ENCODE results near the gene WEE1.

The WEE1 gene

DNA sequence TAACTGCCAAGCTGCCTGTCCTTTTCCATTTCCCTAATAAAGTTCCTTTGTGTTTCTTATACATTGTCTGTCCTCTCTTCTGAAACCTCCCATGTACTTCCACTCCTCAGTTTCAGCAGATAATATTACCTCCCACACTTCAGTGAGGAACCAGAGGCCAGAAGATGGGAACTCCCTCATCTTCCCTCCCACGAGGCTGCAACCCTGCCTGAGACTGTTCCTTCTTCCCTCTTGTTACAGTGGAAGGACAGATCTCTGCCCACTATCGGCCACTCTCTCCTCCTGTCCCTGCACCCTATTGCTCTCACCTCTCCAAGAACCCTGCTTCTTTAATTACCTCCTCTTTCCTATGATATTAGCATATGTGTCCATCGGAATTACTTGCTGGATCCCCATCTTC is 52.3 kb downstream of the WEE1 start:
- DNase-seq: no peak

DNA sequence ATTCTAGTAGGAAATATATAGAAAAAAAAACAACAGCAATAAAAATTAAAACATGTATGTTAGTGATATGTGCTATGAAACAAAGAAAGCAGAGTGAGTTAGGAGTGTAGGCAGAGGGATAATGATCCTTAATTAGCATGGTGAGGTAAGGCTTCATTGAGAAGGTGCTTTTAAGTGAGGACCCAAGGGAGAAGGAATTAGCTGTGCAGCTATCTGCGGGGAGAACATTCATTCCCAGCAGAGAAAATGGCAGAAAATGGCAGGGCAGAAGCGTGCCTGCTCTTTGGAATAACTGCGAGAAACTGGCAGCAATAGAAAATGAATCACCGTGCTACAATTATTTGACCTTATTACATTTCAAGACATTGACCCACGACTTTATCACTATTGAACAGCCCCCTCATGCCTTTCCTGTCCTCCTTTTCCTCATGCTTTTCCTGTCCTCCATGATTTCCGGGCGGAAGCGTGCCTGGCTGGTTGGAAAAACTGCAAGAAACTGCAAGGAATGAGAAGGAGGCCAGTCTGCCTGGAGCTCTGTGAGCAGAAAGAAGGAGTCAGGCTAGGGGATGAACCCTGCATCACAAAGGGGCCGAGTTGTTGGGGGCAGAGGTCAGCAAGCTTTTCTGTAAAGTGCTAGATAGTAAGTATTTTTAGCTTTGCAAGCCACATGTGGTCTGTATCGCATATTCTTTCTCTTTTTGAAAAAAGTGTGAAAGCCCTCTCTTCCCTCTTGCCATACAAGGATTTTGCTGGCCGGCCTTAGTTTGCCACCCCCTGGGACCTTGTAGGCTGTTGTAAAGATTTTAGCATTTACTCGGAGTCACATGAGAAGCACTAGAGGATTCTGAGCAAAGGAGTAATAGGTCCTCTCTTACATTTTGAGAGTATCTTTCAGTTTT is 53.3 kb downstream of the WEE1 start:
- DNase-seq: no peak

DNA sequence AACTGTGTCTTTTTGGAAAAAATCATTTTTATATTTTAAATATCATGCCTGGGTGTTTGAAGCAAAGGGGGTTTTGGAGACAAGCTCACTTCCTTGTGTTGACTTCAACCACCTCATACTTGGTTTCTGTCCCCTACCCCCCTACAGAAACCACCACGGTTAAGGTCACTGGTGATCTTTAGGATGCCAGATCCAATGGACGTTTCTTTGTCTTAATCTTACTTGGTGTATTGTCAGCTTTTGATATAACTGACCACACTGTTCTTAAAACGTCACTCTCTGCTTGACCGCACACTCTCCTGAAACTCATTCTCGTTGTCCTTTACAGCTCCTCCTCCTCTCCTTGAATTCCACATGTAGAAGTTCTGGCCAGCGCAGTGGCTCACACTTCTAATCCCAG is 55.6 kb downstream of the WEE1 start:
- DNase-seq: no peak

DNA sequence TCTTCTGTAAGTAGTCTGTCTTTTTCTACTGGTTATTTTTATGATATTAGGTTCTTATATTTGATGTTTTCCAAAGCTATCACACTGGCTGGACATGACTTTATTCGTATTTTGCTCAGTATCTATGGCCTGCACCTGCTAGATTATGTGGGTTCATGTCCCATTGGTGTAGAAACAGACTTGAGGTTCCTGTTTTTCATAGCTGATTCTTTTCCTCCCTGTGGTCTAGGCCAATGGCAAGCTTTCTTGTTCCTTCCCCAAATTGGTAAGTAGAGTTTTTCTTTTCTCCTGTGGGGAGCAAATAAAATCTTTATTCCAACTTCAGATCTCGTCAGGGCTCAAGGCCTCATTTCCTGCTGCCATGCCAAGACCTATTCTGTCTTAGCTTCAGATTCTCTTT is 60.2 kb downstream of the WEE1 start:
- no peak for DNase-seq

DNA sequence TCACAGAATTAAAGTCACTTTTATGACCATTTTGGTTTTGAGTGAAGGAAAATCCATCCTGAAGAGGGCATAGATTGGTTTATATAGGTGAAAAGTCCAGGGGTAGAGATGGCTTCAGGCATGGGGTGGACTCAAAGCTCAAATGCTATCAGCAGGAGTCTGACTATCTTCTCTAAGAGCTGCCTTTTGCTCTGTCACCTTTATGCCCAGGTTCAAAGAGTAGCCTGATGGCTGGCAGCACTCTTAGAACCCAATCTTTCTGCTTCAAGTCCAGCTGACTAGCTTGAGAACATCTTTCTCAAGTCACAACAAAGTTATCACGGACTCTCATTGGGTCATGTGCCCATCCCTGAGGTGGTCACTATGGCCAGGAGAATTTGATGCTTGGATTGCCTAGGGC is 63.2 kb downstream of the WEE1 start:
- DNase-seq: no peak

DNA sequence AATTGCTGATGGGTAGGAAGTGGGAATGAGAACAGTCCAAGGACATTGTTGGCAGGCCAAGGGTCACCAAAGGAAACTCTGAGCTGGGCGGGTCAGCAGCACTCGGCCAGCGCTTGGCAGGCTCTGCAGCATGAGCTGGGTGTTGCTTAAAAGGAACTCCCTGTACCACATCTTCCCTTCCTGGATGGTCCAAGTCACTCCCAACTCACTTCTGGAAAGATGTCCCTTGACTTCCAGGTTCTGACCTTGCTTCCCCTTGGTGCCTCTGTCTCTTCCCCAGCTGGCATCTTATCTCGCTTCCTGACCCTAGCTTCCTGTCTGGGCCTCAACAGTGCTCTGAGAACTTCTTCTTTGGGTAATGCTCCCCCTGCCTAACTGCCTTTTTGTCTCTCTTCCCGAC is 65.6 kb downstream of the WEE1 start:
- DNase-seq: no peak

All from CD4-positive, alpha-beta T cell treated with Interleukin-17A for 1 hour (primary cell).